ENCODE data around the gene LPCAT1. TPM values are rescaled to one million over a fixed set of nuclear protein-coding genes. Genes with fewer than 3 reads are reported as not detected.
A peak's percentile ranks its signal among the peaks of the same experiment; 100 is the strongest.

LPCAT1 gene
- total RNA-seq, 1 donor from 2014 or later: 41.9 TPM

GRCh38 chr5:1489754-1490153 lies 34.0 kb downstream of the LPCAT1 start:
- Histone ChIP-seq H3K36me3 (ENCODE audit: insufficient read depth, low read length) (peaks cover 6% of the 10 kb centered on the region), H3K9me3 (ENCODE audit: insufficient read depth, low read depth, low read length) (no peaks in the 10 kb centered on the region), H3K27me3 (ENCODE audit: insufficient read depth, low read length) (no peaks in the 10 kb centered on the region), H3K4me3 (ENCODE audit: insufficient read depth, low read depth, low read length) (no peak overlapping the region), H3K27ac (ENCODE audit: low read depth, low read length) (peak overlapping the region; percentile 28), H2AFZ (ENCODE audit: low read depth, low read length) (no peak overlapping the region), H3K79me2 (ENCODE audit: insufficient read depth, low read length) (no peaks in the 10 kb centered on the region), H3K4me2 (ENCODE audit: low read length) (peak overlapping the region; percentile 63), H3K4me1 (ENCODE audit: insufficient read depth, low read length) (peaks cover 16% of the 10 kb centered on the region), H4K20me1 (ENCODE audit: insufficient read depth, low read length) (peaks cover 81% of the 10 kb centered on the region), H3K9ac (ENCODE audit: low read length) (peak overlapping the region; percentile 26)
- TF ChIP-seq CTCF (IDR thresholded peaks at IDR 0.05; ENCODE audit: insufficient read depth, low read depth, low read length) (no peak), EZH2 (IDR thresholded peaks at IDR 0.05; ENCODE audit: insufficient read depth, low read length) (no peak)
- Mint-ChIP-seq H3K27ac (ENCODE audit: unreplicated experiment) (peak overlapping the region; percentile 66), H3K4me1 (ENCODE audit: low read depth, unreplicated experiment) (peaks cover 12% of the 10 kb centered on the region), H3K4me3 (ENCODE audit: unreplicated experiment) (no peak overlapping the region), H3K27me3 (ENCODE audit: low read depth, unreplicated experiment) (no peaks in the 10 kb centered on the region), H3K9me3 (ENCODE audit: unreplicated experiment) (no peaks in the 10 kb centered on the region), H3K36me3 (ENCODE audit: low read depth, unreplicated experiment) (peaks cover 22% of the 10 kb centered on the region)
- no peak for DNase-seq (ENCODE audit: low read depth)
- FAIRE-seq: no peak

GRCh38 chr5:1488882-1489680 lies 34.7 kb downstream of the LPCAT1 start:
- no peak overlapping the region for H3K4me3 ChIP-seq (ENCODE audit: insufficient read depth, low read depth, low read length)
- peak overlapping the region; percentile 28 for H3K27ac ChIP-seq (ENCODE audit: low read depth, low read length)
- H3K4me1 ChIP-seq (ENCODE audit: insufficient read depth, low read length): peaks cover 16% of the 10 kb centered on the region
- no peak overlapping the region for H3K4me3 Mint-ChIP-seq (ENCODE audit: unreplicated experiment)
- no peaks in the 10 kb centered on the region for H3K27me3 Mint-ChIP-seq (ENCODE audit: low read depth, unreplicated experiment)
- peak overlapping the region; percentile 26 for H3K9ac ChIP-seq (ENCODE audit: low read length)
- FAIRE-seq (no peak), DNase-seq (ENCODE audit: low read depth) (peak; percentile 55)
- H2AFZ ChIP-seq (ENCODE audit: low read depth, low read length): no peak overlapping the region
- H3K4me1 Mint-ChIP-seq (ENCODE audit: low read depth, unreplicated experiment): peaks cover 12% of the 10 kb centered on the region
- no peaks in the 10 kb centered on the region for H3K79me2 ChIP-seq (ENCODE audit: insufficient read depth, low read length)
- no peaks in the 10 kb centered on the region for H3K27me3 ChIP-seq (ENCODE audit: insufficient read depth, low read length)
- H3K36me3 Mint-ChIP-seq (ENCODE audit: low read depth, unreplicated experiment): peaks cover 22% of the 10 kb centered on the region
- H4K20me1 ChIP-seq (ENCODE audit: insufficient read depth, low read length): peaks cover 77% of the 10 kb centered on the region
- peak overlapping the region; percentile 66 for H3K27ac Mint-ChIP-seq (ENCODE audit: unreplicated experiment)
- no peaks in the 10 kb centered on the region for H3K9me3 Mint-ChIP-seq (ENCODE audit: unreplicated experiment)
- H3K4me2 ChIP-seq (ENCODE audit: low read length): peak overlapping the region; percentile 63
- H3K9me3 ChIP-seq (ENCODE audit: insufficient read depth, low read depth, low read length): no peaks in the 10 kb centered on the region
- TF ChIP-seq CTCF (IDR thresholded peaks at IDR 0.05; ENCODE audit: insufficient read depth, low read depth, low read length) (no peak), EZH2 (IDR thresholded peaks at IDR 0.05; ENCODE audit: insufficient read depth, low read length) (no peak)
- peaks cover 6% of the 10 kb centered on the region for H3K36me3 ChIP-seq (ENCODE audit: insufficient read depth, low read length)
